Motor neuron (in vitro differentiated cells): ENCODE results near the gene TAS2R1. TPM values are rescaled to one million over a fixed set of nuclear protein-coding genes. Genes with fewer than 3 reads are reported as not detected.
"Not testable (repeated sequence)": the region's sequence is repeated elsewhere in the genome, so short reads cannot be mapped to it uniquely, and the experiment has no call there.

Experiments used
- ATAC-seq, 8 experiments: fragments of 200-7000 bp; cut with Tn5 transposase; replicated peaks in 6 of 8; 2 replicates each; pipeline ENCODE4 v1.8.0; 2021; ENCODE audit warnings: mild to moderate bottlenecking in 8 of 8, moderate library complexity in 8 of 8
- H3K27ac ChIP-seq, 2 donors: fragments of 250-450 bp; sonication (Bioruptor Pico); 2 replicates each; pipeline ENCODE4 v1.9.0; 2021; ENCODE audit warnings: antibody characterized with exemption in 2 of 2, mild to moderate bottlenecking in 2 of 2, moderate library complexity in 1 of 2
- H3K4me1 ChIP-seq, 2 donors: fragments of 250-450 bp; sonication (Bioruptor Pico); replicated peaks in 1 of 2; 2 replicates each; pipeline ENCODE4 v1.6.1; 2021; ENCODE audit warnings: antibody characterized with exemption in 2 of 2, mild to moderate bottlenecking in 2 of 2, moderate library complexity in 1 of 2
- H3K4me3 ChIP-seq, 5 donors: fragments of 250-450 bp; sonication (Bioruptor Pico); 2 replicates each; pipeline ENCODE4 v1.9.0; 2021; ENCODE audit warnings: antibody characterized with exemption in 5 of 5, mild to moderate bottlenecking in 5 of 5, moderate library complexity in 4 of 5
- WGBS, 10 experiments: fragments of 450-650 bp; shearing (Covaris generic); methylation state at CpG; one replicate each; pipeline ENCODE4 v1.0.0; 2022; 5-methylcytosine and 5-hydroxymethylcytosine counted together
- in situ Hi-C, 9 experiments: fragments of 400-800 bp; cut with MboI; loops; one replicate each; pipeline ENCODE4 v1.15.0; 2021; ENCODE audit warnings: low sequenced_read_pairs in 9 of 9, low pct_unique_long_range_greater_than_20kb in 2 of 9; ENCODE audit not compliant: unreplicated experiment in 9 of 9
- total RNA-seq, 8 experiments: library from RNA; unstranded; fragments of 300-600 nt; gene quantifications; 2 replicates each; pipeline versions ENCODE4 v1.2.3 to v1.2.4, GENCODE V29; 2022

Gene TAS2R1
- total RNA-seq, 8 experiments from 2014 or later = 0.11 to 2.1 (median 0.28) TPM; not detected in 2

GRCh38 chr5:9598329-9598728 is 31.8 kb downstream of the TAS2R1 start:
- ATAC-seq, in situ Hi-C loops: not testable (repeated sequence)

GRCh38 chr5:9597322-9597721 is 32.8 kb downstream of the TAS2R1 start:
- H3K27ac ChIP-seq, in situ Hi-C loops, H3K4me3 ChIP-seq, ATAC-seq: not testable (repeated sequence)
- 29 to 93% (median 70%) methylated on average over 1 to 5 of the region's 7 CpGs; no CpG with 5 or more reads in 1 of the 10 experiments for WGBS, 10 experiments
- H3K4me1 ChIP-seq = peaks cover 11 to 14% of the 10 kb centered on the region in 2 donors

More at GRCh38 chr5:9598329-9598728, 31.8 kb downstream of the TAS2R1 start:
- peaks cover 11 to 14% of the 10 kb centered on the region in 2 donors for H3K4me1 ChIP-seq
- not testable (repeated sequence) for H3K27ac ChIP-seq, H3K4me3 ChIP-seq
- WGBS, 10 experiments = 20 to 97% (median 83%) methylated on average over 1 to 5 of the region's 6 CpGs; no CpG with 5 or more reads in 3 of the 10 experiments

DNA sequence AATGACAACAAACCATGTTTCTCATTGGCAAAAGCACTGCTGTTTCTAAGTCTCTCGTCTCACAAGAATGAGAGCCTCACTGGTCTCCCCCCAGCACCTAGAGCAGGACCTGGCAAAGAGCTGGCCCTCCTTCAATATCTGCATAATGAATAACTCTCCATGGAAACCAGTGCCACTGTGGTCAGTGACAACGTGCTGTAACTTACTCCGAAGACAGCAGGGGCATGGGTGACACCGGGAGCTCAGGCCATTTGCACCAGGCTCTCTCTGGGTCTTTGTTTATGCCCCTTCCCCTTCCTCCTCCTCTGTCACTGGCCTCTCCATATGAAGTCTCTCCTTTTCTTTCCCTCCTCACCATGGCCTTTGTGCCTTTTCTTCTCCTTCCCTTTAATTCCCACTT is 33.3 kb downstream of the TAS2R1 start:
- H3K27ac ChIP-seq = no peak overlapping the region
- in situ Hi-C loops = no loop called here
- no peak overlapping the region for H3K4me3 ChIP-seq
- H3K4me1 ChIP-seq = peaks cover 11 to 14% of the 10 kb centered on the region in 2 donors
- ATAC-seq = peak; percentile 75 to 100 (median 86)
- WGBS, 10 experiments = 0 to 26% (median 5%) methylated on average over 1 to 4 of the region's 4 CpGs; no CpG with 5 or more reads in 2 of the 10 experiments

DNA sequence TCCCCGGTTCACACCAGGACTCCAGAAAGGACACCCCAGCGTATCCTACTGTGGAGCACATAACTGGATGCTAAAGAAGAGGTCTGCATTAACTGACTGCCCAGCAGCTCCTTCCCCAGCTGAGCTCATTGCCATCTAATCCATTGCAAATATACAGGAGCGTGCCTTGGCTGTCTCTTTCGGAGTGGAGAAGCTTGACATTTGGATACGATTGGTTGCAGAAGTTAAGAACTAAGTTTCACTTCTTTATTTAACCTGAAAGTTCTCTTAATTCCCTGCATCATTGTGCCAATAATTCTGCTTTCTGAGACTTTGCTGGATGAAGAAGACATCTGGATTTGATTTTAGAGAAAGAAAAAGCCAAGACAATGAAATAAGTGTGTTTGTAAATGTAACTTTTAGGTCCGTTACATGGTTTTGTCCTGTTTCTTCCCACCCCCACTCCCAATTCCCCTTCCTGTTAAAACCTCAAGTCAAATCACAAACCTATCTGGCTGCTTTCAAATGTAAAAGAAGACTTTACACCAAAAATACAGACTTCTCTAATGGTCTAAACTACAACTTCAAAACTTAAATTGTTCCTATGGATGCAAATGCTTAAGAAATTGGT is 33.9 kb downstream of the TAS2R1 start:
- ATAC-seq = peak in 3 of 8 experiments; percentile 18 to 49 (median 42)
- peaks cover 11 to 14% of the 10 kb centered on the region in 2 donors for H3K4me1 ChIP-seq
- H3K27ac ChIP-seq = no peak overlapping the region
- no peak overlapping the region for H3K4me3 ChIP-seq
- WGBS, 10 experiments = 9 to 83% (median 44%) methylated on average over 1 to 6 of the region's 6 CpGs; no CpG with 5 or more reads in 1 of the 10 experiments
- in situ Hi-C loops = no loop called here

DNA sequence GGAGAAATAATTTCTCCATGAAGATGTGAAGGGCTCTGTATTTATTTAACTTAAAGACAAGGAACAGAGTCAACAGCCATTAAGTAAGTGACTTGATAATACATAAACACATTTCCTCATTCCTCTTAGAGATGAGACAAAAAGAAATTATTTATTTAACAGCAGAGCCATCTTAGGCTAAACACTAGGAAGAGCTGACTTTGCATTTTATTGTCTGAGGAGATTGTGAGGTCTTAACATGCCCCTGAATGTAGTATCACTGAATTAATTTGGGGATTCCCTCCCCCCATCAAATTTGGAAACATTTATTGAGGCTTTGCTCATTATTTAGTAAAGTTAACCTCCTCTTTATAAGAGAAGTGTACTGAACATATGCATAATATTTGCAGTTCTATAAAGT is 35.2 kb downstream of the TAS2R1 start:
- ATAC-seq = no peak
- Histone ChIP-seq H3K4me3 (no peak overlapping the region), H3K4me1 (peaks cover 11 to 14% of the 10 kb centered on the region in 2 donors), H3K27ac (no peak overlapping the region)
- in situ Hi-C loops = no loop called here

DNA sequence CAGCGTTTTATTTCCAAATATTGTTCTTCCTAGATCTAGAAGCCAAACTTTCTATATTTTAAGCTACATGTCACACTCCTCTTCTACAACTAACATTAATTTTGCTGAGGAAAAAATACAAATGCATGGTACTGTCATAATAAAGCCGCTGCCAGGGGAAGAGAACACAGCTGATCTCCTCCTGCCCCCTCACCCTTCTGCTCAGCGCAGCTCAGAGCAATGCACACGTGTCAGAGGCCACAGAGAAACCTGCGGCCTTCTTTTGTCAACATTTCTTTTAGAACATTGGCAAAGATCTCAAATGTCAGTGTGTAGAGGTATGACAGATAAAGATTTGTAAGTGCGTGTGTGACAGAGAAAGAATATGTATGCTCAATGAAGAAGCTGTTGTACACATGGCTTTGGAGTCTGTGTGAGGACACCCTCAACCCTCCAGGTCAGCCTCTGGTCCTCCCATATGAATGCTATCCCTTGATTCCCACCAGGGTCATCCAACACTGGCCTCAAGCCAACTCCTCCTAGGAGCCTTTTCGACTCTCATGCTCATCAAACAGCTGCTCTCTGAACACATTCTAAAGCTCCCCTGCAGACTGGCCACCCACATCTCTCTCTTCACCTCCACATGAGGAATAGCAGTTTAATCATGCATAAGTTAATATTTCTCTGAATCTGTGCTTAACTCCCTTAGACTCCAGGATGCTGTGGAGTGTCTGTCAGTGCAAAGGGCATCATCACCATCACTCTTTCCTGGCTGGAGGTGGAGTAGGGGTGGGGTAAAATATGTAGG is 40.9 kb downstream of the TAS2R1 start:
- WGBS, 10 experiments = 40 to 100% (median 65%) methylated on average over 1 to 7 of the region's 7 CpGs; no CpG with 5 or more reads in 1 of the 10 experiments
- Histone ChIP-seq H3K4me3 (no peak overlapping the region), H3K27ac (no peak overlapping the region), H3K4me1 (no peaks in the 10 kb centered on the region)
- ATAC-seq = peak in 3 of 8 experiments; percentile 21 to 31 (median 26)
- in situ Hi-C loops = no loop called here

DNA sequence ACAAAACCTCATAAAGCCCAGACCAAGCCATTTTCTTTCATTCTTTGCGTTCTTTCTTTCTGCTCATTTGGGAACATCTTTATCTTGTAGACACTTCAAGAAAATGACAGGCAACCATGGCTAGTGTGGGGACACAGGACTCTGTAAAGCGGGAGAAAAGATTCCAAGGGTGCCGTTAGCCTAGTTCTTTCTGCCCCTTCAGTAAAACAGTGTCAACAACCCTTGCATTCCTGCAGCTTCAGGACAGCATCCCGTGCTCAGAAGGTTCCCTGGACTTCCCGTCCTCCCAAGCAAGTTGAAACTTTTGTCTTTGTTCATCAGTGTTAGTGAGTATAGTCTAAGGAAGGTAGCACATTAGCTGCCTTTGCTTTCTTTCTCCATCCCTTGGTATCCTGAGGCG is 41.9 kb downstream of the TAS2R1 start:
- in situ Hi-C loops = no loop called here
- Histone ChIP-seq H3K4me3 (no peak overlapping the region), H3K27ac (no peak overlapping the region), H3K4me1 (no peaks in the 10 kb centered on the region)
- ATAC-seq = no peak
- whole genome bisulfite sequencing, 10 experiments = 47 to 100% (median 81%) methylated on average over 1 to 5 of the region's 6 CpGs

- no peak for ATAC-seq
- Histone ChIP-seq H3K4me1 (no peaks in the 10 kb centered on the region), H3K4me3 (no peak overlapping the region), H3K27ac (no peak overlapping the region)
- in situ Hi-C loops = no loop called here
Measured at GRCh38 chr5:9587135-9587534, 43.0 kb downstream of the TAS2R1 start.

DNA sequence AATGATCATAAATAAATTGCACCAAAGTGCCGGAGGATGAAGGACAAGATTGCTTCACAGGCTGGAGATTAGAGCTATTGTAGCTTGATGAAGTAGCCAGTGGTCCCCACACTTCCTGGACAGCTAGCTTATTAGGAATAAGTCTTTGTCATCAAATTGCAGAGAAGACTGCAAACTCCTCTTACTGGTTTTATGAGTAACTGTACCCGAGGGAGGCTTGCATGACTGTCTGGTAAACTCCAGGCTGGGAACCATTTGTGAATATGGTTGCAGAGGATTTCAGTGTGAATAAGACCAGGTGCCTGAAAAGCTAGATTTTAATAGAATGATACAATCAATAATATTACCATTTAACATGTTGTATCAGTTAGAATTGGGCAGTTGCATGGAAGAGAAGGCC is 47.7 kb downstream of the TAS2R1 start:
- 13 to 100% (median 67%) methylated on average over 1 to 2 of the region's 2 CpGs; no CpG with 5 or more reads in 2 of the 10 experiments for WGBS, 10 experiments

More for the DNA sequence above, 47.7 kb downstream of the TAS2R1 start:
- no peak for ATAC-seq
- Histone ChIP-seq H3K27ac (no peak overlapping the region), H3K4me1 (no peaks in the 10 kb centered on the region), H3K4me3 (no peak overlapping the region)
- in situ Hi-C loops = no loop called here

Other genes with a start within 250 kb of the TAS2R1 start
- 10 to 100 TPM in 4 of 8 experiments, 1 to 10 TPM in 3, under 1 TPM in 1; 0.73 to 98.5 (median 17.5) TPM for gene SEMA5A, start 84.3 kb downstream of the TAS2R1 start, total RNA-seq